Glomerular visceral epithelial cell (primary cell): ENCODE results near the gene PRIM1.
A peak's percentile ranks its signal among the peaks of the same experiment; 100 is the strongest.
"Not testable (repeated sequence)": the region's sequence is repeated elsewhere in the genome, so short reads cannot be mapped to it uniquely, and the experiment has no call there.

Experiments
- DNase-seq: peaks from one replicate; pipeline ENCODE4 v3.0.0-alpha.2; 2016; ENCODE audit errors: extremely low spot score

The PRIM1 gene

DNA sequence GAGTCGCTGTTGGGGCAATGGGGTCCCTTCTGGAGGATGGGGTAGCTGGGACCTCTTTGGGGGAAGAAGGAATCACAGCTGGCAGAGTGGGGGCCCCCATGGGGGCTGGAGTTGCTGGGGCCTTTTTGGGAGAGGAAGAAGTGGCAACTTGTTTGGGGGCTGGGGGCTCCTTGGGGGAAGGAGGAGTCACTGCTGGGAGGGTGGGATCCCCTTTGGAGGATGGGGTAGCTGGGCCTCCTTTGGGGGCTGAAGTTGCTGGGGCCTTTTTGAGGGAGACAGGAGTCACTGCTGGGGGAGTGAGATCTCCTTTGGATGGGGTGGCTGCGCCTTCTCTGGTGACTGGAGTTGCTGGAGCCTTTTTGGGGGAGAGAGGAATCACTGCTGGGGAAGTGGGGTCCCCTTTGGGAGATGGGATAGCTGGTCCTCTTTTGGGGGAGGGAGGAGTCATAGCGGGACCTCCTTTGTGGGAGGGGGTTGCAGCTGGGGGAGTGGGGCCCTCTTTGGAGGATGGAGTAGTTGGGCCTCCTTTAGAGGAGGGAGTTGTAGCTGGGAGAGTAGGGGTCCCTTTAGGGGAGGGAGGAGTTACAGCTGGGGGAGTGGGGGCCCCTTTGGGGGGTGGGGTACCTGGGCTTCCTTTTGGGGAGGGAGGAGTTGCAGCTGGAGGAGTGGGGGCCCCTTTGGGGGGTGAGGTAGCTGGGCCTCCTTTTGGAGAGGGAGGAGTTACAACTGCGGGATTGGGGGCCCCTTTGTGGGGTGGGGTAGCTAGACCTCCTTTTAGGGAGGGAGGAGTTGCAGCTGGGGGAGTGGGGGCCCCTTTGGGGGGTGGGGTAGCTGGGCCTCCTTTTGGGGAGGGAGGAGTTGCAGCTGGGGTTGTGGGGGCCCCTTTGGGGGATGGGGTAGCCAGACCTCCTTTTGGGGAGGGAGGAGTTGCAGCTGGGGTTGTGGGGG lies 34.9 kb downstream of the PRIM1 start:
- DNase-seq, result no peak

GRCh38 chr12:56716458-56716857 lies 35.7 kb downstream of the PRIM1 start:
- no peak for DNase-seq

GRCh38 chr12:56715798-56716197 lies 36.3 kb downstream of the PRIM1 start:
- no peak for DNase-seq

DNA sequence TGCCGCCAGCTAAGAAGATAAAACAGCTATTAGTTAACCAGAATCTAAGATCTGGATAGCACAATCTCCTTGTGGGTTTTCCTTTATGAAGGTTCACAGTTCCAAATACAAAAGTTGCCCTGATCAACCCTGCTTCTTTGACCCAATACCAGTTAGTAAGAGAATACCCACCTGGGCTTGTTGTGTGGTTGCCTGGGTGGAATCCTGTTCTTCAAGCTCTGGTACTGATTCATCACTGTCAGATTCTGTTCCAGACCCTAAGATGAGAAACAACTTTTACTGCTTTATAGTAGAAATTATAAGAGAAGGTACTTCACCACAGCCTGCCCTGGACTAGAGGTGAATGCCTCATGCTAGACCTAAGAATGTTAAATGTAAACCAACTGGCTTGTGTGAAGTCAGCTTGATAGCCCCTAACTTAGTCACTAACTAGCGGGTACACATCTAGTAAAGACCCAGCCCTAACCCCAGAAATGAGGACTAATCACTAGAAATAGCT lies 37.6 kb downstream of the PRIM1 start:
- no peak for DNase-seq

- no peak for DNase-seq
Measured at GRCh38 chr12:56713345-56713744, 38.8 kb downstream of the PRIM1 start.

DNA sequence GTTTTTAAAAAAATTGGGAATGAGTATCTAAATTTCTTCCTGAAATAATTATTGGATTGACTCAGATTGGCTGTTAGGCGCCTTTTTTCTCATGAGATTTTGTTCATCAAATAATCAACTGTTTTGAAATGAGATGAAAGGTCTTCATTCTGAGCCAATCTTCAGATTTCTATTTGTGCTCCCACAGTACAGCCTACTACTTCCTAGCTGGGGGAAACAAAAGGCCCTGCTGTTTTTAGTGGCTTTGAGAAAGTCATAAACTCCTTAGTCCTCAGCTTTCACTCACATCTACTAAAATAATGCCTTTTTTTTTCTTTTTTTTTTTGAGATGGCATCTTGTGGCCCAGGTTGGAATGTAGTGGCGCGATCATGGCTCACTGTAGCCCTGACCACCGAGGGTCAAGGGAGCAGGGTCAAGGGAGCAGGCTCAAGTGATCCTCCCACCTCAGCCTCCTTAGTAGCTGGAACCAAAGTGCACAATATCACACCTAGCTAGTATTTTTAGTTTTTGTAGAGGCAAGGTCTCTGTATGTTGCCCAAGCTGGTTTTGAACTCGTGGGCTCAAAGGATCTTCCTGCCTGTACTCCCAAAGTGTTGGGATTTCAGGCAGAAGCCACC lies 42.3 kb downstream of the PRIM1 start:
- DNase-seq, result no peak

- DNase-seq, result not testable (repeated sequence)
Measured at GRCh38 chr12:56704522-56704921, 47.6 kb downstream of the PRIM1 start.

GRCh38 chr12:56699020-56699661 lies 53.0 kb downstream of the PRIM1 start:
- no peak for DNase-seq

- no peak for DNase-seq
Measured at GRCh38 chr12:56695327-56696101, 56.6 kb downstream of the PRIM1 start.

GRCh38 chr12:56694161-56694560 lies 58.0 kb downstream of the PRIM1 start:
- no peak for DNase-seq

- no peak for DNase-seq
Measured at GRCh38 chr12:56688846-56689109, 63.3 kb downstream of the PRIM1 start.

- peak; percentile 99 for DNase-seq
Measured at GRCh38 chr12:56688129-56688845, 63.8 kb downstream of the PRIM1 start, which contains the start of gene PTGES3. Gene PTGES3, minus strand, starts transcription at chr12:56688284. Its CDS starts 285 bp downstream, at chr12:56687999.

GRCh38 chr12:56687223-56688128 lies 64.6 kb downstream of the PRIM1 start:
- peak; percentile 46 for DNase-seq

- peak; percentile 18 for DNase-seq
Measured at GRCh38 chr12:56684745-56685359, 67.3 kb downstream of the PRIM1 start.

DNA sequence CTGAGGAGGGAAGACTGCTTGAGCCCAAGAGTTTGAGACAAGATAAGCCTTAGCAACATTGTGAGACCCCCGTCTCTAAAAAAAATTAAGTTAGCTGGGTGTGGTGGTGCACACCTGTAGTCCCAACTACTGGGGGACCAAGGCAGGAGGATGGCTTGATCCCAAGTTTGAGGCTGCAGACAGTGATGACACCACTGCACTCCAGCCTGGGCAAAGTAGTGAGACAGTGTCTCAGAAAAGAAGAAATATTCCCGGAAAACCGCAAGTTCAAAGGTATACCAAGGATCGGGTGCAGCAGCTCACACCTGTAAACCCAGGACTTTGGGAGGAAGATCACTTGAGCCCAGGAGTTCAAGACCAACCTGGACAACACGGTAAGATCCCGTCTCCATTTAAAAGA lies 69.8 kb downstream of the PRIM1 start:
- no peak for DNase-seq
